K562 (cell line): ENCODE measurements around the gene CCDC32. TPM values are rescaled to one million over a fixed set of nuclear protein-coding genes. Genes with fewer than 3 reads are reported as not detected.

ENCODE experiments used
- CLOCK ChIP-seq: fragments of 250-450 bp; sonication (Bioruptor Pico); IDR thresholded peaks from 2 replicates; pipeline ENCODE4 v1.4.0; 2020; ENCODE audit warnings: mild to moderate bottlenecking, moderate library complexity, borderline replicate concordance
- GABPB2 ChIP-seq: fragments of 250-450 bp; sonication (Bioruptor Pico); conservative IDR thresholded peaks from 2 replicates; pipeline ENCODE4 v1.5.1; 2021; ENCODE audit warnings: mild to moderate bottlenecking
- GATAD2A ChIP-seq: fragments of 450-650 bp; IDR thresholded peaks from 2 replicates; pipeline ENCODE4 v1.6.1; 2017
- MIER1 ChIP-seq: fragments of 450-650 bp; IDR thresholded peaks from 2 replicates; pipeline ENCODE4 v1.6.1; 2016; ENCODE audit warnings: antibody characterized with exemption, mild to moderate bottlenecking, low read depth
- MLX ChIP-seq, 2 experiments: fragments of 450-650 bp in 1 of 2; sonication (generic) in 1 of 2; formaldehyde crosslinking; conservative IDR thresholded peaks; 2 replicates each; pipeline versions ENCODE4 v1.4.0 to v1.8.1; 2020 to 2022; ENCODE audit warnings: mild to moderate bottlenecking in 1 of 2, missing genetic modification reagents in 1 of 2
- NCOA1 ChIP-seq: fragments of 450-650 bp; IDR thresholded peaks from 2 replicates; pipeline ENCODE4 v1.6.1; 2016; ENCODE audit warnings: low read depth
- NEUROD1 ChIP-seq: fragments of 150-350 bp; IDR thresholded peaks from 2 replicates; pipeline ENCODE4 v1.6.1; 2014; ENCODE audit warnings: borderline replicate concordance, low read length, low read depth; ENCODE audit not compliant: partially characterized antibody
- NFIC ChIP-seq: fragments of 450-650 bp; IDR thresholded peaks from 2 replicates; pipeline ENCODE4 v1.6.1; 2017; ENCODE audit warnings: mild to moderate bottlenecking, inconsistent platforms
- PATZ1 ChIP-seq: fragments of 250-450 bp; sonication (Bioruptor Pico); IDR thresholded peaks from 2 replicates; pipeline ENCODE4 v1.5.0; 2020; ENCODE audit warnings: mild to moderate bottlenecking, borderline replicate concordance
- POU5F1 ChIP-seq: fragments of 150-350 bp; IDR thresholded peaks from 2 replicates; pipeline ENCODE4 v1.6.1; 2014; ENCODE audit warnings: borderline replicate concordance, low read length, low read depth, mild to moderate bottlenecking; ENCODE audit not compliant: partially characterized antibody
- RBM39 ChIP-seq: fragments of 200-400 bp; formaldehyde crosslinking; optimal IDR thresholded peaks from 2 replicates; pipeline ENCODE3; 2018; ENCODE audit warnings: low read depth, low read length
- RNF219 ChIP-seq: fragments of 250-450 bp; sonication (Bioruptor Pico); IDR thresholded peaks from 2 replicates; pipeline ENCODE4 v1.5.0; 2022; ENCODE audit warnings: mild to moderate bottlenecking
- SFPQ ChIP-seq: fragments of 200-400 bp; formaldehyde crosslinking; IDR thresholded peaks from 2 replicates; pipeline ENCODE4 v1.6.1; 2017; ENCODE audit warnings: mild to moderate bottlenecking, low read depth, low read length, moderate library complexity
- SMAD2 ChIP-seq: fragments of 150-350 bp; IDR thresholded peaks from 2 replicates; pipeline ENCODE4 v1.6.1; 2014; ENCODE audit warnings: low read depth, mild to moderate bottlenecking, low read length
- TCF15 ChIP-seq: fragments of 250-450 bp; sonication (Bioruptor Pico); IDR thresholded peaks from 2 replicates; pipeline ENCODE4 v1.8.0; 2022; ENCODE audit warnings: moderate library complexity, mild to moderate bottlenecking, inconsistent platforms
- polyA plus RNA-seq, 8 experiments: library from polyadenylated mRNA; depleted of rRNA in 4 of 8; stranded (reverse) in 5 of 8; unstranded in 3 of 8; fragments of >200 nt; fragmentation: Nextera tagmentation in 2 of 8; fragmentation: Illumina TruSeq in 1 of 8; extraction: Ambion mirVana in 2 of 8; extraction: Trizol in 1 of 8; gene quantifications; 2 replicates each; pipeline versions ENCODE4 v1.2.1 to v1.2.3, GENCODE V29; 2011 to 2014; ENCODE audit warnings: inconsistent platforms in 1 of 8, missing spikeins in 1 of 8
- total RNA-seq, 7 experiments: library from RNA; depleted of rRNA in 6 of 7; stranded (reverse); fragments of >200 nt in 6 of 7; fragmentation: Illumina TruSeq in 2 of 7; extraction: Trizol in 2 of 7; gene quantifications; 2 replicates each; pipeline versions ENCODE4 v1.2.1 to v1.2.3, GENCODE V29; 2011 to 2021; ENCODE audit warnings: low replicate concordance in 1 of 7

Gene CCDC32
- total and polyA plus RNA-seq, 9 of the 15 experiments (the other 6 are each of a cell fraction or from before 2014, with no cell fraction given) = 22.2 to 94.8 (median 37.1) TPM

GRCh38 chr15:40558952-40559742 is 5.7 kb downstream of the CCDC32 start (continued):
- TF ChIP-seq PATZ1 (CRISPR knock-in tag) (no peak), MLX (CRISPR knock-in tag; conservative IDR thresholded peaks at IDR 0.05) (no peak), SMAD2 (no peak), NFIC (peak; percentile 93), GATAD2A (no peak), CLOCK (CRISPR knock-in tag) (no peak), TCF15 (CRISPR knock-in tag) (no peak), SFPQ (no peak), NCOA1 (peak; percentile 69; the same call in 1 of the 2 replicates), POU5F1 (no peak), MIER1 (0 out of 2 replicates have a peak, but pooled peaks have one; percentile 52), NEUROD1 (peak; percentile 36), RNF219 (CRISPR knock-in tag) (no peak), GABPB2 (CRISPR knock-in tag) (no peak), RBM39 (no peak)
